HFFc6 (cell line): Measurements from ENCODE around the gene ENPP1. TPM values are rescaled to one million over a fixed set of nuclear protein-coding genes. Genes with fewer than 3 reads are reported as not detected.

Experiments used
- DNase-seq: peaks from one replicate; pipeline ENCODE4 v3.0.0-alpha.2; 2018
- H3K27ac Mint-ChIP-seq: 2 replicates; pipeline ENCODE4 v1.8.0; 2020; ENCODE audit warnings: mild to moderate bottlenecking, mixed read lengths
- H3K27me3 Mint-ChIP-seq: 2 replicates; pipeline ENCODE4 v1.8.0; 2021; ENCODE audit warnings: mild to moderate bottlenecking, moderate library complexity, mixed read lengths; ENCODE audit not compliant: insufficient read depth
- H3K36me3 Mint-ChIP-seq: 2 replicates; pipeline ENCODE4 v1.8.0; 2021; ENCODE audit warnings: low read depth, mixed read lengths
- H3K4me1 Mint-ChIP-seq: 2 replicates; pipeline ENCODE4 v1.8.0; 2020; ENCODE audit warnings: low read depth, mixed read lengths
- H3K4me3 Mint-ChIP-seq: 2 replicates; pipeline ENCODE4 v1.8.0; 2020; ENCODE audit warnings: mild to moderate bottlenecking, moderate library complexity, mixed read lengths
- H3K9me3 Mint-ChIP-seq: 2 replicates; pipeline ENCODE4 v1.8.0; 2020; ENCODE audit warnings: mild to moderate bottlenecking, mixed read lengths
- total RNA-seq, 6 experiments: library from RNA; stranded (reverse); fragmentation: NEBNext Ultra II Directional; extraction: Animal tissue kit (Norgen Biotek cat#: 25700); gene quantifications; 2 replicates in 1 of 6; 3 replicates in 5 of 6; pipeline ENCODE4 v1.2.3, GENCODE V29; 2021
- TF ChIP-seq, protein P1 (sequence below): fragments of 200-600 bp; sonication (generic); IDR thresholded peaks from 2 replicates; pipeline ENCODE4 v1.5.0; 2021; ENCODE audit warnings: antibody characterized with exemption, mild to moderate bottlenecking

Gene ENPP1
- total RNA-seq, 6 experiments from 2014 or later = 30.1 to 39.5 (median 36.3) TPM

DNA sequence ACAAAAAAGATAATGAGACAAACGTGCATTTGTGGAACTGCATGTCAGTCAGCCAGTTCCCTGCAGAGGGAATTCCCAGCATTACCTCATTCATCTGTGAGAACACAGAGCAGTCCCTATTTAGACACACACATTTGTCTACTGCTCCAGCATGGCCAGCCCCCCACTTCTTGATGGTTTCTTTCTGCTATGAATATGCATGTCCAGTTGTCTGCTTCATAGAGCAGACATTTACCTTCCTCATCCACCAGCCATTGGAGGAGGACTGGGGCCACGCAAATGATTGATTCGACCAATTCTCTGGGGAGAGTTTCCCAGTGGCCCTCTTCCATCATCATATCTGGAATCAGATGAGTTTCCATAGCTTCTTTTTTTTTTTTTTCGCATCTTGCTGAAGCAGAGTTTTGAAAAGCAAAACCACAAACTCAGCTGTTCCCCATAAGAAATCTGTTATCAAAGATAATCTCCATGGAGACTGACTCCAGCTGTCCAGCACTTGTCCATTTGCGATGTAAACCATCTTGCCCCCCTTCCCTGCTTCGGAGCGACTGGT, 11.8 kb downstream of the ENPP1 start:
- DNase-seq = peak; percentile 63
- H3K4me3 Mint-ChIP-seq = no peak overlapping the region
- H3K4me1 Mint-ChIP-seq = peaks cover 58% of the 10 kb centered on the region
- no peaks in the 10 kb centered on the region for H3K9me3 Mint-ChIP-seq
- H3K27ac Mint-ChIP-seq = 0 out of 2 replicates have a peak overlapping the region, but pooled peaks have one; percentile 37
- peaks cover 4% of the 10 kb centered on the region; the same call in 1 of the 2 replicates for H3K36me3 Mint-ChIP-seq
- TF ChIP-seq, protein P1, sequence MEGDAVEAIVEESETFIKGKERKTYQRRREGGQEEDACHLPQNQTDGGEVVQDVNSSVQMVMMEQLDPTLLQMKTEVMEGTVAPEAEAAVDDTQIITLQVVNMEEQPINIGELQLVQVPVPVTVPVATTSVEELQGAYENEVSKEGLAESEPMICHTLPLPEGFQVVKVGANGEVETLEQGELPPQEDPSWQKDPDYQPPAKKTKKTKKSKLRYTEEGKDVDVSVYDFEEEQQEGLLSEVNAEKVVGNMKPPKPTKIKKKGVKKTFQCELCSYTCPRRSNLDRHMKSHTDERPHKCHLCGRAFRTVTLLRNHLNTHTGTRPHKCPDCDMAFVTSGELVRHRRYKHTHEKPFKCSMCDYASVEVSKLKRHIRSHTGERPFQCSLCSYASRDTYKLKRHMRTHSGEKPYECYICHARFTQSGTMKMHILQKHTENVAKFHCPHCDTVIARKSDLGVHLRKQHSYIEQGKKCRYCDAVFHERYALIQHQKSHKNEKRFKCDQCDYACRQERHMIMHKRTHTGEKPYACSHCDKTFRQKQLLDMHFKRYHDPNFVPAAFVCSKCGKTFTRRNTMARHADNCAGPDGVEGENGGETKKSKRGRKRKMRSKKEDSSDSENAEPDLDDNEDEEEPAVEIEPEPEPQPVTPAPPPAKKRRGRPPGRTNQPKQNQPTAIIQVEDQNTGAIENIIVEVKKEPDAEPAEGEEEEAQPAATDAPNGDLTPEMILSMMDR = no peak
- no peaks in the 10 kb centered on the region; the same call in 1 of the 2 replicates for H3K27me3 Mint-ChIP-seq

DNA sequence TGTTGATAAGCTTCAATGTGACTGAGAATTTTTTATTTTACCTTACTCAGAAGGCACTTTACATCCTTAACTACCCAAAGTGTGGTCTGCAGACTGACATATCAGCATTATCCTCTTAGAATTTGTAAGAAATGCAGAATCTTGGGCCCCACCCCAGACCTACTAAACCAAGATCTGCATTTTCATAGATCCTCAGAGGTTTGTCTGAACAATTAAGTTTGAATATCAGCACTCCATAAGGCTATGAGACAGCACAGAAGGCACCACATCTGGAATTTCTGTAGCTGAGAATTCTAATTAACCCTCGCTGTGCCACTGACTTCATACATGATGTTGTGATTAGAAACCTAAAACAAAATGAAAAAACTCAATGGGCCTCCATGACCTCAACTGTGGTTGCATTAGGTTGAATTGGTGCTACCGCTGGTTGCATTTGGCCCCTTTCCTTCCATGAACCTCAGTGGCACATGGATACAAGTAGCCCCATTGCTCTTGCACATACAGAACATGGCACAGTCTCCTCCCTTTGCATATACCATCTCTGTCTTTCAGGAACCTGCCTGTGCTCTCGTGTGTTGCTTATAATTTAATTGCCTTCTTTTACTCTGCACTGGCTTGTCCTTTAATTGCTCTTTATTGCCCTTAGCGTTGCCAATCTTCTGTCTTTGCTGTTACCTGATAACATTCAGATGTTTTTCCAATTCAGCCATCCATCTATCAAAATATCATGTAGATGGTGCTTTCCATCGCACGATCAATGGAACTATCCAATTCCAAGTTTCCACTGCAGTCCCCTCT, 13.4 kb downstream of the ENPP1 start:
- peaks cover 44% of the 10 kb centered on the region for H3K4me1 Mint-ChIP-seq
- no peak overlapping the region for H3K27ac Mint-ChIP-seq
- DNase-seq = no peak
- H3K27me3 Mint-ChIP-seq = no peaks in the 10 kb centered on the region; the same call in 1 of the 2 replicates
- TF ChIP-seq, protein P1 = no peak
- no peak overlapping the region for H3K4me3 Mint-ChIP-seq
- H3K36me3 Mint-ChIP-seq = peaks cover 4% of the 10 kb centered on the region; the same call in 1 of the 2 replicates
- no peaks in the 10 kb centered on the region for H3K9me3 Mint-ChIP-seq

DNA sequence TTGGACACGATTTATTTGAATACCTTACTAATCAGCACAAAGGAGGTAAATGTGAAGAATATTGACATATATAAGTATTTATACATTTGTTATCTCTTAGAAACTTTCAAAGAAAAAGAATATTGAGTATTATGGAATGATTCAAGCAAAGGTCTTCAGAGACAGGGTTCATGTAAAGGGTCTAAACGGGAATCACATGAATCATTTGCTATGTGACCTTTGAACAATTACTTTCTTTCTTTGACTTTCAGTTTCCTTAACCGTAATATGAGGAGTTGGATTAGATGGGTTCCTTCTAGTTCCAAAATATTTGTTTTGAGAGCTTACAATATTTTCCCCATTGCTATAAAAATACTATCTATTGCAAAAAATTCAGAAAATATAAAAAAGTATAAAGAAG, 14.3 kb downstream of the ENPP1 start:
- peaks cover 40% of the 10 kb centered on the region for H3K4me1 Mint-ChIP-seq
- TF ChIP-seq, protein P1 = no peak
- no peak overlapping the region for H3K4me3 Mint-ChIP-seq
- peaks cover 4% of the 10 kb centered on the region; the same call in 1 of the 2 replicates for H3K36me3 Mint-ChIP-seq
- no peak overlapping the region for H3K27ac Mint-ChIP-seq
- no peaks in the 10 kb centered on the region for H3K9me3 Mint-ChIP-seq
- DNase-seq = no peak
- H3K27me3 Mint-ChIP-seq = no peaks in the 10 kb centered on the region; the same call in 1 of the 2 replicates

DNA sequence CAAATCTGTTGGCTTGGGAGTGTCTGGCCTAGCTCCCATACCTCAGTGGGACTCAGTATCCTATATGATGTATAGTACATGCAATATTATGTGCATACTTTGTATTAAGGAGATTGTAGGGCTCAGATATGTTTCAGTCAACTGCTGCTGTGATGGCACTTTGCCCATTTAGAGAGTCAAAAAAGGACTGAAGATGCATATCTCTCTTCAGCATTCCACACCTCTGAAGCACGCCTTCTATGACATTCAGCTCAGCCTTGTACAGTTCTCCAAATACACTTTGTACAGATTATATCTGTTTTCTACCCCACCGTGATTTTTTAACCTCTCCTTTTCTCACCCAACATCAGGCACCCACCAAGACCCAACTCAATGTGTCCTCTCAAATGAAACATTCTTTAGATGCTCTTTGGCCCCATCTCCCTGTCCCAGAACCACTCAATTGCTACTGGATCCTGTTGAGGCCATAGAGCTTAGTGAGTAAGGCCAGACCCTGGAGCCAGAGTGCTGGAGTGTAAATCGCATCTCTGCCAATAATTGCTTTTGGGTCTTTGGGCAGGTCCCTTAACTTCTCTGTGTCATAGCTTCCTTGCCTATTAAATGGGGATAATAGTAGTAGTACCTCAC, 15.6 kb downstream of the ENPP1 start:
- Mint-ChIP-seq H3K4me1 (peaks cover 49% of the 10 kb centered on the region), H3K27me3 (no peaks in the 10 kb centered on the region; the same call in 1 of the 2 replicates), H3K9me3 (no peaks in the 10 kb centered on the region), H3K27ac (peak overlapping the region; percentile 2; the same call in 1 of the 2 replicates), H3K4me3 (peak overlapping the region; percentile 3; the same call in 1 of the 2 replicates), H3K36me3 (peaks cover 10% of the 10 kb centered on the region; the same call in 1 of the 2 replicates)
- peak; percentile 80 for DNase-seq
- TF ChIP-seq, protein P1 = no peak

DNA sequence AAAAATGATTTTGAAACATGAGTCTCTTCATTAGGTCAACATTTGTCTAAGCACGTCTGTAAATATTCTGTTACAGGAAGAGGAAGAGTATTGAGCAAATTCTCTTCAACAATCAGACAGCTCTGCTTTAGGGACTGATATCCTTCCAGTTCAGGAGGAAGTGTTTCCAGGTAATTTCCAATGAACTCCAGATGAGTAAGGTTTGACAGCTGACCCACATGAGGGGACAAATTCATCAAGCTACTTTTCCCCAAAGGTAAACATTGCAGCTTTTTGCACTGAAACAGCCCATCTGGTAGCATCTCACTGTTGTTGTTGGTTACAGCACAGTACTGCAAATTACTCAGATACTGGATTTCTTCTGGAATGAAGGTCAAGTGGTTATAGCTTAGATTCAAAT, 18.1 kb downstream of the ENPP1 start:
- DNase-seq = no peak
- Mint-ChIP-seq H3K4me3 (no peak overlapping the region), H3K4me1 (peaks cover 50% of the 10 kb centered on the region), H3K9me3 (no peaks in the 10 kb centered on the region), H3K27ac (no peak overlapping the region), H3K36me3 (peaks cover 17% of the 10 kb centered on the region), H3K27me3 (no peaks in the 10 kb centered on the region; the same call in 1 of the 2 replicates)
- TF ChIP-seq, protein P1 = no peak
